Measurements from ENCODE around the gene UGGT2. TPM values are rescaled to one million over a fixed set of nuclear protein-coding genes. Genes with fewer than 3 reads are reported as not detected.

UGGT2 gene
- total RNA-seq, 4 donors from 2014 or later: 8.7 to 21.5 (median 13.6) TPM

DNA sequence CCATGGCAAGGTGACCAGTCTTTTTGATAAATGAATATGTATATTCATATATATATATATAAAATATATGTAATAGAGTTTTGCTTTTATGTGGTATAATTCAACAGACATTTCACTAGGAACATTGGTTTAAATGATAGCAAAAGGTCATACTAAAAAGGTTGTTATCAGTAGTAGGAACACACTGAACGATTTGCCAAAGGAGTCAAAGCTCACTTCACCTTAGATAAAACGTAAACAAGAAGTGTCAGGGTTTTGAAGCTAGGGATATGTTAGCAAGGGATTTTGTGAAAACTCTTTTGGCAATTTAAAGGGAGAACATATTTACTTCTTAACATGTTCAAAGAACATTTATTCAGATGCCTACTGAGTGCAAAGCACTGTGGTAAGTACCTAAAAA, 28.7 kb upstream of the UGGT2 start:
- DNase-seq (ENCODE audit: low spot score in 2 of 2): no peak

DNA sequence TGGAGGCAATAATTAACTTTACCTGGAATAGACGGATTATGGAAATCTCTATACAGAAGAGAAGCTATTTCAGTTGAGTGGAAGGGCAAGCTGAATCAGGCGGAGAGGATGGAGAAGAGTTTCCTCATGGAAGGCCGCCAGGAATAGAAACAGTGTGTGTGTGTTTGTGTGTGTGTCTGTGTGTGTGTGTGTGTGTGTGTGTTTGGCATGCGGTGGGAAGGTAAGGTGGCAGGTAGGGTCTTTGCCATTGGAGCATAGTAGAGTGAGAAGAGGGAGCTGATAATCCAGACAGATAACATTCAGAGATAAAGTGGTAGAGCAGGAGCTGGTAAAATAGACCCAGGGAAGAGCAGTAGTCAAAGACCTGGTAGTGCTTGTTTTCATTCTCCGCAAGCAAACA, 27.5 kb upstream of the UGGT2 start:
- H3K4me3 ChIP-seq (ENCODE audit: low read depth, poor library complexity, severe bottlenecking): no peak overlapping the region
- DNase-seq (ENCODE audit: low spot score in 2 of 2): no peak
- intact Hi-C loops (cut with DNase I; ENCODE audit: low total_unique reads): no loop called here
- TF ChIP-seq POLR2A (IDR thresholded peaks at IDR 0.05): no peak
- TF ChIP-seq, protein P1, sequence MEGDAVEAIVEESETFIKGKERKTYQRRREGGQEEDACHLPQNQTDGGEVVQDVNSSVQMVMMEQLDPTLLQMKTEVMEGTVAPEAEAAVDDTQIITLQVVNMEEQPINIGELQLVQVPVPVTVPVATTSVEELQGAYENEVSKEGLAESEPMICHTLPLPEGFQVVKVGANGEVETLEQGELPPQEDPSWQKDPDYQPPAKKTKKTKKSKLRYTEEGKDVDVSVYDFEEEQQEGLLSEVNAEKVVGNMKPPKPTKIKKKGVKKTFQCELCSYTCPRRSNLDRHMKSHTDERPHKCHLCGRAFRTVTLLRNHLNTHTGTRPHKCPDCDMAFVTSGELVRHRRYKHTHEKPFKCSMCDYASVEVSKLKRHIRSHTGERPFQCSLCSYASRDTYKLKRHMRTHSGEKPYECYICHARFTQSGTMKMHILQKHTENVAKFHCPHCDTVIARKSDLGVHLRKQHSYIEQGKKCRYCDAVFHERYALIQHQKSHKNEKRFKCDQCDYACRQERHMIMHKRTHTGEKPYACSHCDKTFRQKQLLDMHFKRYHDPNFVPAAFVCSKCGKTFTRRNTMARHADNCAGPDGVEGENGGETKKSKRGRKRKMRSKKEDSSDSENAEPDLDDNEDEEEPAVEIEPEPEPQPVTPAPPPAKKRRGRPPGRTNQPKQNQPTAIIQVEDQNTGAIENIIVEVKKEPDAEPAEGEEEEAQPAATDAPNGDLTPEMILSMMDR (IDR thresholded peaks at IDR 0.05): no peak
- 89 to 90% methylated on average over 5 of the region's 5 CpGs for WGBS, 2 donors

More for the DNA sequence above, 28.7 kb upstream of the UGGT2 start:
- TF ChIP-seq POLR2A (IDR thresholded peaks at IDR 0.05): no peak
- TF ChIP-seq, protein P1 (IDR thresholded peaks at IDR 0.05): no peak
- H3K4me3 ChIP-seq (ENCODE audit: low read depth, poor library complexity, severe bottlenecking): no peak overlapping the region
- 37 to 43% methylated on average over 2 of the region's 2 CpGs for WGBS, 2 donors
- intact Hi-C loops (cut with DNase I; ENCODE audit: low total_unique reads): no loop called here

DNA sequence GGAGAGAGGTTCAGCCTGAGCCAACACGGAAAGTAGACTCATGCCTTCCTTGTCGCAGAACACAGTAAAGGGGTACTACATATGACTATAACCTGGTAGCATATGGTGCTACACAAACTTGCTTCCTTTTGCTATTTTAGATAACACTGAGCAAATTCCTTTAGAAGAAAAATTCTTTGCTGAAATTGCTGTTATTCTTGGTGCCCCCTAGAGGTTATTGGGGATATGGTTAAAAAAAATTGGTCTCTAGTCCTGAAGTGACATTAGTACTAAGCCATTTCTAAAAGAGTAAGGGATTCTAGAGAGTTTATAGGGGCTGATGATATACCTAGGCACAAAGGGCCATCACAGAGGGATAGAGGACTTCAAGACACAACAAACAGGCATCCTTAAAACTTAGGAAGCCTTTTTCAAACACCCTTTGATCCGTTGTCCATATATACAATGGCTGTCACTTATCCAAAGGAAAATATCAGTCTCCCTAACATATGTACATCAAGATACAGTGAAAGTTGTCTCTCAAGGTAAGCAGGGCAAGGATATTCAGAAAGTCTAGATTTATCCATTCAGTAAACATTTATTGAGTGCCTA, 22.8 kb upstream of the UGGT2 start:
- TF ChIP-seq, protein P1 (IDR thresholded peaks at IDR 0.05): no peak
- no peak for TF ChIP-seq POLR2A (IDR thresholded peaks at IDR 0.05)
- H3K4me3 ChIP-seq (ENCODE audit: low read depth, poor library complexity, severe bottlenecking): no peak overlapping the region
- intact Hi-C loops (cut with DNase I; ENCODE audit: low total_unique reads): no loop called here
- no peak for DNase-seq (ENCODE audit: low spot score in 2 of 2)
- WGBS, 2 donors: 81 to 85% methylated on average over 3 of the region's 3 CpGs

DNA sequence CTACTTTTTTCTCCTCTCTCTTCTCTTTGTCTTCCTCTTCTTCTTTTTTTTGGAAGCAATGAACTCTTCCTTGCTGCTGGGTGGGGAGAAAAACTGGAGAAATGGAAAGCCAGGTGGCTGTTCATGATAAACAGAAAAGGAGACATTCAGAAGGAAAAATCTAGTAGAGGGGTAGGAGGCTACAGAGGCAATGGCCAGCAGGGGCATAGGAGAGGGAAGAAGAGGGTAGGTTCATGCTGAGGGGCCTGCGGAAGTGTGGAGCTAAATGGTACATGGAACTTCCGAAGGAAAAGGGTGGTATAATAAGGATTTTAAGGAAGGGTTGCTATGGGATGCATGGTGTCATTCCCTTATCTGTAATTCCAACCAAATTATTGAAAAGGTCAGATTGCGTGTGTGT, 19.2 kb upstream of the UGGT2 start:
- TF ChIP-seq POLR2A (IDR thresholded peaks at IDR 0.05): no peak
- TF ChIP-seq, protein P1 (IDR thresholded peaks at IDR 0.05): no peak
- 82 to 84% methylated on average over 3 of the region's 3 CpGs for WGBS, 2 donors
- no peak for DNase-seq (ENCODE audit: low spot score in 2 of 2)
- H3K4me3 ChIP-seq (ENCODE audit: low read depth, poor library complexity, severe bottlenecking): no peak overlapping the region
- intact Hi-C loops (cut with DNase I; ENCODE audit: low total_unique reads): no loop called here

DNA sequence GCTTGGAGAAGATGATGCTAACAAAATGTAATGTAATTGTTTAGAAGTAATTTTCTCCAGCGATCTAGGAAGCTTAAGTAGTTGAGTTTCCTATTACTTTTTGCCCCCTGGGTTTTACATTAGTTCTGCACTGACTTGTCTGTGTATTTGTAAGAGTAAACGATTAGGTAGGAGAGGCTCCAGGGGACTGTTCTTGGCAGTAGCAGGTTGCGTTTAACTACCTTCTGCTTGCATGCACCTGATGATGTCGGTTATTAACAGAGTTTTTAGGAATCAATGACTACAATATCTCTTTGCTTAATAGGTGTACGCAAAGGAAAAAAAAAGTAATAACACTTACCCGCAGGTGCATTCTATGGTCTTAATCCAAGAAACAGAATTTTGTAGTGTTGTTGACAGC, 18.3 kb upstream of the UGGT2 start:
- no peak for DNase-seq (ENCODE audit: low spot score in 2 of 2)
- TF ChIP-seq, protein P1 (IDR thresholded peaks at IDR 0.05): no peak
- no peak for TF ChIP-seq POLR2A (IDR thresholded peaks at IDR 0.05)
- WGBS, 2 donors: 45 to 49% methylated on average over 6 of the region's 6 CpGs
- intact Hi-C loops (cut with DNase I; ENCODE audit: low total_unique reads): no loop called here
- no peak overlapping the region for H3K4me3 ChIP-seq (ENCODE audit: low read depth, poor library complexity, severe bottlenecking)

DNA sequence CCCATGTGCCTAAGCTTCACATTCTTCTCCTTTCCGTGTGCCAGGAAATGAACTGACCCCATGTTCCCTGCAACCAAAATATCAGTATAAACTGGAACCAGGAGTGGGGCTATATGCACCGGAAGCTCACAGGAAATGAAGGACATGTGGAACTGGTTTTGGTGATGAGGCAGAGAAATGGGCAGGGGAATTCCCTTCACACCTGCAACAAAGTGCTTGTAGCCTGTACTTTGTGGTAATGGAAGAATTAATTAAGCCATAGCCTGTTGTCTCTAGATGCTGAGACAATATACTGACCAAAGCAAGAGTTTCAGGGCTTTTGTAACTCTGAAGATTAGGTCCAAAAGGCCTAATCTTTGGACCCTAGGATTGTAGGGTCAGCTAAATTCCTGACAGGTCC, 15.5 kb upstream of the UGGT2 start:
- H3K4me3 ChIP-seq (ENCODE audit: low read depth, poor library complexity, severe bottlenecking): no peak overlapping the region
- WGBS, 2 donors: 49 to 76% methylated on average over 2 of the region's 2 CpGs
- no peak for DNase-seq (ENCODE audit: low spot score in 2 of 2)
- intact Hi-C loops (cut with DNase I; ENCODE audit: low total_unique reads): no loop called here
- TF ChIP-seq POLR2A (IDR thresholded peaks at IDR 0.05): no peak
- TF ChIP-seq, protein P1 (IDR thresholded peaks at IDR 0.05): no peak

Measured in lower leg skin (tissue), 4 donors.